H9 (cell line): ENCODE measurements around the gene LHX1. TPM values are rescaled to one million over a fixed set of nuclear protein-coding genes. Genes with fewer than 3 reads are reported as not detected.

Source experiments
- DNase-seq: peaks from one replicate; pipeline ENCODE4 v3.0.0-alpha.2; 2017
- H2AFZ ChIP-seq: one replicate; pipeline ENCODE4 v1.6.1; 2013; ENCODE audit warnings: mild to moderate bottlenecking, low read length, control low read depth, moderate library complexity
- H2AK5ac ChIP-seq: 2 replicates; pipeline ENCODE4 v1.6.1; 2013; ENCODE audit warnings: low read length, control low read depth, mixed read lengths; ENCODE audit not compliant: insufficient read length
- H2BK120ac ChIP-seq: one replicate; pipeline ENCODE4 v1.6.1; 2013; ENCODE audit warnings: low read depth, mild to moderate bottlenecking, low read length, control low read depth, inconsistent platforms; ENCODE audit not compliant: poor library complexity, severe bottlenecking
- H2BK12ac ChIP-seq: 2 replicates; pipeline ENCODE4 v1.6.1; 2013; ENCODE audit warnings: low read length, control low read depth, mixed read lengths, low read depth; ENCODE audit not compliant: insufficient read length
- H2BK15ac ChIP-seq: 2 replicates; pipeline ENCODE4 v1.6.1; 2013; ENCODE audit warnings: low read depth, low read length, control low read depth
- H2BK20ac ChIP-seq: one replicate; pipeline ENCODE4 v1.6.1; 2013; ENCODE audit warnings: low read depth, mild to moderate bottlenecking, low read length, control low read depth, inconsistent platforms; ENCODE audit not compliant: poor library complexity, severe bottlenecking
- H2BK5ac ChIP-seq: 2 replicates; pipeline ENCODE4 v1.6.1; 2013; ENCODE audit warnings: low read length, control low read depth, mixed read lengths; ENCODE audit not compliant: insufficient read length
- H3K14ac ChIP-seq: 2 replicates; pipeline ENCODE4 v1.6.1; 2013; ENCODE audit warnings: low read length, control low read depth; ENCODE audit not compliant: insufficient read depth
- H3K18ac ChIP-seq: 2 replicates; pipeline ENCODE4 v1.6.1; 2013; ENCODE audit warnings: low read depth, mild to moderate bottlenecking, mixed read lengths, low read length, control low read depth; ENCODE audit not compliant: insufficient read length
- H3K23ac ChIP-seq: 2 replicates; pipeline ENCODE4 v1.6.1; 2013; ENCODE audit warnings: low read length, control low read depth, mixed read lengths, low read depth; ENCODE audit not compliant: insufficient read length
- H3K23me2 ChIP-seq: 2 replicates; pipeline ENCODE4 v1.6.1; 2013; ENCODE audit warnings: low read depth, mild to moderate bottlenecking, mixed read lengths, low read length, control low read depth; ENCODE audit not compliant: insufficient read length, poor library complexity, severe bottlenecking
- H3K27ac ChIP-seq: 2 replicates; pipeline ENCODE4 v1.5.1; 2013; ENCODE audit warnings: low read length, control low read depth, mixed read lengths, low read depth; ENCODE audit not compliant: insufficient read length
- H3K27me3 ChIP-seq: 2 replicates; pipeline ENCODE4 v1.6.1; 2013; ENCODE audit warnings: low read length, control low read depth, inconsistent platforms; ENCODE audit not compliant: insufficient read depth
- H3K4ac ChIP-seq: 2 replicates; pipeline ENCODE4 v1.6.1; 2013; ENCODE audit warnings: low read depth, mild to moderate bottlenecking, control low read depth, inconsistent platforms, low read length, moderate library complexity
- H3K4me1 ChIP-seq: 2 replicates; pipeline ENCODE4 v1.6.1; 2013; ENCODE audit warnings: low read length, control low read depth, inconsistent platforms; ENCODE audit not compliant: insufficient read depth
- H3K4me2 ChIP-seq: 2 replicates; pipeline ENCODE4 v1.6.1; 2013; ENCODE audit warnings: low read length, control low read depth, mixed read lengths; ENCODE audit not compliant: insufficient read length, insufficient read depth
- H3K56ac ChIP-seq: 2 replicates; pipeline ENCODE4 v1.6.1; 2013; ENCODE audit warnings: low read depth, mild to moderate bottlenecking, mixed read lengths, low read length, control low read depth; ENCODE audit not compliant: insufficient read length
- H3K79me1 ChIP-seq: 2 replicates; pipeline ENCODE4 v1.6.1; 2013; ENCODE audit warnings: low read depth, mild to moderate bottlenecking, moderate library complexity, low read length, control low read depth, inconsistent platforms; ENCODE audit not compliant: insufficient read depth, poor library complexity, severe bottlenecking
- H3K79me2 ChIP-seq: 2 replicates; pipeline ENCODE4 v1.6.1; 2013; ENCODE audit warnings: low read length, control low read depth, inconsistent platforms; ENCODE audit not compliant: insufficient read depth
- H3K9ac ChIP-seq: 2 replicates; pipeline ENCODE4 v1.6.1; 2013; ENCODE audit warnings: low read length, control low read depth, mixed read lengths; ENCODE audit not compliant: insufficient read length; ENCODE audit errors: extremely low read depth
- H3K9me3 ChIP-seq: one replicate; pipeline ENCODE4 v1.6.1; 2013; ENCODE audit warnings: low read depth, low read length, inconsistent platforms; ENCODE audit not compliant: control insufficient read depth
- H3T11ph ChIP-seq: one replicate; pipeline ENCODE4 v1.6.1; 2013; ENCODE audit warnings: mild to moderate bottlenecking, low read length, control low read depth, inconsistent platforms
- H4K20me1 ChIP-seq: one replicate; pipeline ENCODE4 v1.6.1; 2013; ENCODE audit not compliant: control insufficient read depth, insufficient read length, insufficient read depth
- H4K5ac ChIP-seq: 2 replicates; pipeline ENCODE4 v1.6.1; 2013; ENCODE audit warnings: low read depth, mild to moderate bottlenecking, mixed read lengths, low read length, control low read depth; ENCODE audit not compliant: insufficient read length
- H4K8ac ChIP-seq: replicated peaks from 2 replicates; pipeline ENCODE4 v1.6.1; 2013; ENCODE audit warnings: low read length, control low read depth, mixed read lengths, low read depth; ENCODE audit not compliant: insufficient read length
- H4K91ac ChIP-seq: 2 replicates; pipeline ENCODE4 v1.6.1; 2013; ENCODE audit warnings: low read depth, mild to moderate bottlenecking, moderate library complexity, mixed read lengths, low read length, control low read depth; ENCODE audit not compliant: insufficient read length
- H3K27ac Mint-ChIP-seq, 3 experiments: 2 replicates in 2 of 3; 3 replicates in 1 of 3; pipeline ENCODE4 v1.8.0; 2020 to 2021; ENCODE audit warnings: mixed read lengths in 3 of 3, mild to moderate bottlenecking in 1 of 3, moderate library complexity in 1 of 3
- H3K27me3 Mint-ChIP-seq: 2 replicates; pipeline ENCODE4 v1.8.0; 2021; ENCODE audit warnings: low read depth, mild to moderate bottlenecking, moderate library complexity, mixed read lengths
- H3K36me3 Mint-ChIP-seq, 3 experiments: 2 replicates in 2 of 3; 3 replicates in 1 of 3; pipeline ENCODE4 v1.8.0; 2020 to 2021; ENCODE audit warnings: low read depth in 3 of 3, mixed read lengths in 3 of 3; ENCODE audit not compliant: insufficient read depth in 1 of 3
- H3K4me1 Mint-ChIP-seq, 2 experiments: 2 replicates each; pipeline ENCODE4 v1.8.0; 2020; ENCODE audit warnings: mixed read lengths in 2 of 2
- H3K4me3 Mint-ChIP-seq, 2 experiments: 2 replicates in 1 of 2; 3 replicates in 1 of 2; pipeline ENCODE4 v1.8.0; 2020 to 2021; ENCODE audit warnings: mild to moderate bottlenecking in 2 of 2, mixed read lengths in 2 of 2, moderate library complexity in 1 of 2
- H3K9me3 Mint-ChIP-seq, 2 experiments: 2 replicates in 1 of 2; 3 replicates in 1 of 2; pipeline ENCODE4 v1.8.0; 2020; ENCODE audit warnings: mild to moderate bottlenecking in 2 of 2, mixed read lengths in 2 of 2, moderate library complexity in 1 of 2
- WGBS: extraction: QIAGEN DNeasy Blood & Tissue Kit; methylation state at CpG from one replicate; pipeline ENCODE4 v1.1.7; 2013; ENCODE audit warnings: missing lambda C conversion rate, low lambda C conversion rate, mixed read lengths; ENCODE audit not compliant: insufficient read length; ENCODE audit errors: extremely low coverage; 5-methylcytosine and 5-hydroxymethylcytosine counted together
- total RNA-seq: library from RNA; stranded (reverse); gene quantifications from 2 replicates; pipeline ENCODE4 v1.2.1, GENCODE V29; 2021
- TF ChIP-seq, protein P1 (sequence below): fragments of 200-600 bp; sonication (generic); conservative IDR thresholded peaks from 3 replicates; pipeline ENCODE4 v1.8.0; 2021; ENCODE audit warnings: antibody characterized with exemption, mild to moderate bottlenecking

Gene LHX1
- total RNA-seq, 1 experiment from 2014 or later: 0.22 TPM

DNA sequence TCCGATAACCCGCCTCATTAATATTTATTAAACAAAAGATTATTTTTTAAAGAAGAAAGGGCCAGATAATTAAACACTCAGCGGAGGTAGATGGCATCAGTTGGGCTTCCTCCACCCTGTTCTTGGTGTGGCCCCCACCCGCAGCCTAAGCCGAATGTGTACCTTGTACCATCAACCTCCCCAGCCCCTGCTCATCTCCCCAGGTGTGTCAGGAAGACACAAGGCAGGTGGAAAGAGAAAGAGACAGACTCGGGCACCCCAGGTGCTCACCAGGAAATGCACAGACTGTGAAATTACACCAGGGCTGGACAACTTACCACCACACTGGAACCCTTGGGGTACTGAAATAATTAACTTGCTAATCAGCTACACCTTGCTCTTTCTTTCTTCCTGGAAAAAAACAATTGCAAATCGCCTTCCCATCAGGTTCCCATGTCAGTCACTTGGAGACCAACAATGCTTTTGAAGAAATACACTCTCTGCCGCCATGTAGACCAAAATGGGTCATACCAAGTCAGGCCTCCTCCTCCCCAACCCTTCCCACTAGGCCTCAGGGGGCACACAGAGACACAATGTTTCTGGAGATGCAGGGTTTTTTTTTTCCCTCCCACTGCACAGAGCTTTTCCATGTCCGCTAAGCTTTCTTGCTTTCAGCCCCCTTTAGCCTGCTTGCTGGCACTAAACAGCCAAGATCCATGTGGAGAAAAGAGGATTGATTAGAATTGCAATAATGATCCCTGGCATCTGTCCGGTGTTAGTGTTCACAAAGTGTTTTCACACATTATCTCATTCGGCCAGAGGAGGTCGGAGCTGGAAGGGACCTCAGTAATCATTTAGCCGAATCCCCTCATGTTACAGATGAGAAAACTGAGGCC, 8.6 kb upstream of the LHX1 start:
- Histone ChIP-seq H2BK12ac (no peak overlapping the region), H3K4me2 (peak overlapping the region; percentile 22)

More for the DNA sequence above, 8.6 kb upstream of the LHX1 start:
- Histone ChIP-seq H3K4ac (no peak overlapping the region), H2BK15ac (no peak overlapping the region), H3K9me3 (no peaks in the 10 kb centered on the region), H3K14ac (no peak overlapping the region), H3K27me3 (peaks cover 46% of the 10 kb centered on the region), H4K8ac (no peak overlapping the region), H3K9ac (no peak overlapping the region), H3K79me2 (no peaks in the 10 kb centered on the region), H3K23me2 (no peaks in the 10 kb centered on the region), H3K27ac (no peak overlapping the region), H3K56ac (no peak overlapping the region), H2AK5ac (no peak overlapping the region), H4K5ac (no peak overlapping the region), H3T11ph (no peak overlapping the region), H2BK20ac (no peak overlapping the region), H2AFZ (no peak overlapping the region), H3K79me1 (no peaks in the 10 kb centered on the region), H4K20me1 (no peaks in the 10 kb centered on the region), H3K18ac (no peak overlapping the region), H3K23ac (no peak overlapping the region), H3K4me1 (peaks cover 7% of the 10 kb centered on the region; the same call in 1 of the 2 replicates), H2BK5ac (no peak overlapping the region), H4K91ac (no peak overlapping the region), H2BK120ac (no peak overlapping the region)
- H3K9me3 Mint-ChIP-seq: peaks cover 0 to 5% of the 10 kb centered on the region in 2 experiments; a peak in 2 of 5 replicates
- H3K4me1 Mint-ChIP-seq: peaks cover 48 to 66% of the 10 kb centered on the region in 2 experiments
- H3K36me3 Mint-ChIP-seq: no peaks in the 10 kb centered on the region
- peaks cover 84% of the 10 kb centered on the region for H3K27me3 Mint-ChIP-seq
- no peak overlapping the region for H3K27ac Mint-ChIP-seq
- H3K4me3 Mint-ChIP-seq: peak overlapping the region in 1 of 2 experiments; percentile 46; a peak in 2 of 5 replicates
- TF ChIP-seq, protein P1, sequence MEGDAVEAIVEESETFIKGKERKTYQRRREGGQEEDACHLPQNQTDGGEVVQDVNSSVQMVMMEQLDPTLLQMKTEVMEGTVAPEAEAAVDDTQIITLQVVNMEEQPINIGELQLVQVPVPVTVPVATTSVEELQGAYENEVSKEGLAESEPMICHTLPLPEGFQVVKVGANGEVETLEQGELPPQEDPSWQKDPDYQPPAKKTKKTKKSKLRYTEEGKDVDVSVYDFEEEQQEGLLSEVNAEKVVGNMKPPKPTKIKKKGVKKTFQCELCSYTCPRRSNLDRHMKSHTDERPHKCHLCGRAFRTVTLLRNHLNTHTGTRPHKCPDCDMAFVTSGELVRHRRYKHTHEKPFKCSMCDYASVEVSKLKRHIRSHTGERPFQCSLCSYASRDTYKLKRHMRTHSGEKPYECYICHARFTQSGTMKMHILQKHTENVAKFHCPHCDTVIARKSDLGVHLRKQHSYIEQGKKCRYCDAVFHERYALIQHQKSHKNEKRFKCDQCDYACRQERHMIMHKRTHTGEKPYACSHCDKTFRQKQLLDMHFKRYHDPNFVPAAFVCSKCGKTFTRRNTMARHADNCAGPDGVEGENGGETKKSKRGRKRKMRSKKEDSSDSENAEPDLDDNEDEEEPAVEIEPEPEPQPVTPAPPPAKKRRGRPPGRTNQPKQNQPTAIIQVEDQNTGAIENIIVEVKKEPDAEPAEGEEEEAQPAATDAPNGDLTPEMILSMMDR: no peak
- WGBS: no CpG with 5 or more reads among the region's 13 CpGs
- DNase-seq: peak; percentile 36
